Measurements from ENCODE around the gene CNTNAP5. TPM values are rescaled to one million over a fixed set of nuclear protein-coding genes. Genes with fewer than 3 reads are reported as not detected.

Gene CNTNAP5
- total RNA-seq, 1 donor from 2014 or later, result not detected

DNA sequence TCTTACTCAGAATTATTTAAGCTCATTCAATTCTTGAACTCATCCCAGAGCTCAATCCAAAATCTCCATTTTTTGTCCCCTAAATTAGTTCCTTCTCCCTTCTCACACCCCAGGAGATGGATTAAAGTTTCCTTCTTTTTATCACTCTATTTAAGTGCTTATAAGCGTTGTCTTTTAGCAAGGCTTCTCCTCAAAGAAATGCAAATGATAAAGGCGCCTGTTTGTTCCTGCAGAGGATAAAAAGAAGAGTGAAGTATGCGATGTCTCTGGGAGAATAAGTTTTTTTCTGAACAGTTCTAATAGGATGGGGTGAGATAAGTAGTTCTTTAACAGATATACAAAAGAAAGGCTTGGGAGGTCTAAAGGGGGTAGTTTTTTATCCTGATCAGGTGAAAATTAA is 303.3 kb downstream of the CNTNAP5 start:
- DNase-seq, result no peak
- Histone ChIP-seq H3K36me3 (no peaks in the 10 kb centered on the region), H3K9me3 (replicated peaks) (no peaks in the 10 kb centered on the region), H3K4me3 (no peak overlapping the region), H3K27ac (replicated peaks) (no peak overlapping the region), H3K4me1 (no peaks in the 10 kb centered on the region), H3K27me3 (ENCODE audit: low read depth) (peaks cover 3% of the 10 kb centered on the region)
- no peak for TF ChIP-seq CTCF (IDR thresholded peaks at IDR 0.05; ENCODE audit: borderline replicate concordance)
- intact Hi-C loops (cut with micrococcal nuclease), result no loop called here

DNA sequence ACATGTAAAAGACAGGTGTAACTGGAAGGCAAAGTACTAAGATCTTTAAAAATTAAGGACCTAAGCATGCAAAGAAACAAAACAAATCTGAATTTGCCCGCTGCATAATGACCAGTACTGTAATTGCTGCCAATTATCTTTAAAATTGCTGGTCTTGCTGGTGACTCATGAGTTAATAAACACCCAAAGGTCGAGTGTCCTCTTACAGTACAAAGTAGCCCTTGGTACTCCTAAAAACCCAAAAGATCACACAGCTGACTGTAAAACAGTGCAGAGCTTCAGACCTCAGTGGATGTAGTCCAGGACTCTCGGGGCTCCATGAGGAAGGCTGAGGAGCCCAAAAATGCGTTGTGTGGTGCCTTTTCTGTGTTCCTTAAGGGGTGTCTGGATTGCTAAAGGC is 308.7 kb downstream of the CNTNAP5 start:
- no peak for TF ChIP-seq CTCF (IDR thresholded peaks at IDR 0.05; ENCODE audit: borderline replicate concordance)
- intact Hi-C loops (cut with micrococcal nuclease), result no loop called here
- H3K4me3 ChIP-seq, result no peak overlapping the region
- no peaks in the 10 kb centered on the region for H3K36me3 ChIP-seq
- no peak for DNase-seq
- H3K4me1 ChIP-seq, result no peaks in the 10 kb centered on the region
- no peak overlapping the region for H3K27ac ChIP-seq (replicated peaks)
- H3K9me3 ChIP-seq (replicated peaks), result no peaks in the 10 kb centered on the region
- H3K27me3 ChIP-seq (ENCODE audit: low read depth), result peaks cover 3% of the 10 kb centered on the region

DNA sequence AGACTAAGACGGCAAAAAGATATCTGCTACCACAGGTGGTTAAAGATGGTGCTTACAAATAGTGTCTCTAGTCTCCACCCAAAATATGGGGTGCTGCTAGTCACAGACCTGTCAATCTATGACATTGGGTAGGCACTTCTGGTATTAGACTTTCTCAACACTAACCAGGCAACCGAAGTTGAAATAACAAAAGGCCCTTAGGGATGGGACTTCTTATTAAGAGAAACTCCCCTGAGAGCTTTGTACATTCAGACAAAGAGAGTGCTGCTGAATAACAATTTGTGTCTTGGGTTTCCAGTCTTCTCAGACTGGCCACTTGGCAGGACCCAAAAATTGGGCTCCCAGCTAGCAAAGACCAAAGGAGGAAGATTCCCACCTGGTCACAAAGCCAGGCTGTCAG is 310.0 kb downstream of the CNTNAP5 start:
- no peak for DNase-seq
- Histone ChIP-seq H3K36me3 (no peaks in the 10 kb centered on the region), H3K9me3 (replicated peaks) (no peaks in the 10 kb centered on the region), H3K27me3 (ENCODE audit: low read depth) (no peaks in the 10 kb centered on the region), H3K4me1 (no peaks in the 10 kb centered on the region), H3K27ac (replicated peaks) (no peak overlapping the region), H3K4me3 (no peak overlapping the region)
- no peak for TF ChIP-seq CTCF (IDR thresholded peaks at IDR 0.05; ENCODE audit: borderline replicate concordance)
- intact Hi-C loops (cut with micrococcal nuclease), result no loop called here

DNA sequence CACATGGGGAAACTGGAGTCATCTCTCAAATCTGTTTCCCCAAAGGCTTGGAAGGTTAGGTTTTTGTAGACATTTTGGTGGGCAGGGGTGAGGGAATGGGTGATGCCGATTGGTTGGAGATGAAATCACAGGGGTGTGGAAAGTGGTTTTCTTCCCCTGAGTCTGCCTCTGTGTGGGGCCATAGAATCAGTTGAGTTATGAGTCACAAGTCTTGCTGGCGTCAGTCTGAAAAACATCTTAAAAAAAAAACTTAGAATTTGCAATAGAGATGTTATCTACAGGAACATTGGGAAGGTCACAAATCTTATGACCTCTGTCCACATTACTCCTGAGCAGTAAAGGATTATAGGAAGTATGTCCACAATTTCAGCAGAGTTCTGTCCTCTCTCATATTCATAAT is 314.6 kb downstream of the CNTNAP5 start:
- H3K36me3 ChIP-seq, result no peaks in the 10 kb centered on the region
- no peaks in the 10 kb centered on the region for H3K4me1 ChIP-seq
- no peak overlapping the region for H3K4me3 ChIP-seq
- intact Hi-C loops (cut with micrococcal nuclease), result no loop called here
- TF ChIP-seq CTCF (IDR thresholded peaks at IDR 0.05; ENCODE audit: borderline replicate concordance), result no peak
- H3K9me3 ChIP-seq (replicated peaks), result no peaks in the 10 kb centered on the region
- no peak for DNase-seq
- no peaks in the 10 kb centered on the region for H3K27me3 ChIP-seq (ENCODE audit: low read depth)
- H3K27ac ChIP-seq (replicated peaks), result no peak overlapping the region

GRCh38 chr2:124343827-124344498 is 318.9 kb downstream of the CNTNAP5 start:
- no peaks in the 10 kb centered on the region for H3K9me3 ChIP-seq (replicated peaks)
- no peaks in the 10 kb centered on the region for H3K36me3 ChIP-seq
- H3K4me1 ChIP-seq, result no peaks in the 10 kb centered on the region
- H3K27ac ChIP-seq (replicated peaks), result no peak overlapping the region
- H3K4me3 ChIP-seq, result no peak overlapping the region
- DNase-seq, result no peak
- intact Hi-C loops (cut with micrococcal nuclease), result no loop called here
- no peaks in the 10 kb centered on the region for H3K27me3 ChIP-seq (ENCODE audit: low read depth)
- no peak for TF ChIP-seq CTCF (IDR thresholded peaks at IDR 0.05; ENCODE audit: borderline replicate concordance)
